ENCODE results near the gene SH2D4B. TPM values are rescaled to one million over a fixed set of nuclear protein-coding genes. Genes with fewer than 3 reads are reported as not detected.

The SH2D4B gene
- total and polyA plus RNA-seq, 10 of the 15 experiments (the other 5 are each of a cell fraction or from before 2014, with no cell fraction given), result 0.04 to 0.21 (median 0.13) TPM; not detected in 5

- RAD21 ChIA-PET (ENCODE audit: unreplicated experiment), result no interaction called here
- intact Hi-C loops (cut with micrococcal nuclease; ENCODE audit: unreplicated experiment), result no loop called here
- CTCF ChIA-PET, result interaction anchor here (1.0 to 2.2 kb wide), 4 partner anchors 14 to 237 kb away, joined by 3 to 8 read pairs (median 6); no protein-coding TSS in a partner anchor
- no peak overlapping the region for H3K4me3 ChIP-seq
- H3K36me3 ChIP-seq (ENCODE audit: control insufficient read depth in 2 of 2, insufficient read depth in 2 of 2, low read length in 1 of 2), result no peaks in the 10 kb centered on the region
- H3K27ac ChIP-seq (ENCODE audit: control insufficient read depth, insufficient read depth), result no peak overlapping the region
- no peaks in the 10 kb centered on the region for H3K9me3 ChIP-seq (replicated peaks; ENCODE audit: control insufficient read depth, insufficient read depth, low read length)
- DNase-seq (ENCODE audit: low read depth, low spot score) (no peak), ATAC-seq (peak; percentile 34; the same call in 2 of the 3 replicates), FAIRE-seq (peak; percentile 31)
- SMC1A ChIA-PET (ENCODE audit: uncharacterized antibody, unreplicated experiment), result no interaction called here
- BruUV-seq (replicated peaks), result no TSS peak
- 9% methylated on average over 6 of the region's 6 CpGs for WGBS (ENCODE audit: insufficient coverage, insufficient replicate concordance, low lambda C conversion rate, missing lambda C conversion rate)
- peak; percentile 48; the same call in 1 of the 2 replicates for TF ChIP-seq ATF2 (IDR thresholded peaks at IDR 0.05; ENCODE audit: low read length)
- TF ChIP-seq PBX3 (IDR thresholded peaks at IDR 0.05; ENCODE audit: insufficient replicate concordance, low read depth, low read length), result no peak
- 0 out of 2 replicates have a peak, but pooled peaks have one; percentile 28 for TF ChIP-seq EED (IDR thresholded peaks at IDR 0.05; ENCODE audit: low read depth)
- no peak for TF ChIP-seq KDM1A (IDR thresholded peaks at IDR 0.05; ENCODE audit: borderline replicate concordance)
- peak; percentile 81 for TF ChIP-seq IRF4 (IDR thresholded peaks at IDR 0.05; ENCODE audit: low read depth, low read length)
- peak; percentile 21; the same call in 1 of the 2 replicates for TF ChIP-seq CREM (IDR thresholded peaks at IDR 0.05; ENCODE audit: low read depth)
- TF ChIP-seq RUNX3 (IDR thresholded peaks at IDR 0.05; ENCODE audit: low read length), result peak; percentile 53
- peak; percentile 95 for TF ChIP-seq JUNB (IDR thresholded peaks at IDR 0.05)
- TF ChIP-seq POU2F2 (IDR thresholded peaks at IDR 0.05; ENCODE audit: borderline replicate concordance, low read depth, low read length), result no peak
- TF ChIP-seq YBX1 (IDR thresholded peaks at IDR 0.05), result no peak
- TF ChIP-seq NFIC (IDR thresholded peaks at IDR 0.05; ENCODE audit: low read depth, low read length), result peak; percentile 51; the same call in 1 of the 2 replicates
- TF ChIP-seq SRF (IDR thresholded peaks at IDR 0.05; ENCODE audit: low read depth in 2 of 2, low read length in 2 of 2), result peak in 1 of 2 experiments; percentile 64; a peak in 2 of 4 replicates
- peak; percentile 75 for TF ChIP-seq TCF7 (IDR thresholded peaks at IDR 0.05; ENCODE audit: borderline replicate concordance)
- peak; percentile 45; the same call in 1 of the 2 replicates for TF ChIP-seq BCL11A (IDR thresholded peaks at IDR 0.05; ENCODE audit: low read depth, low read length)
- TF ChIP-seq PAX5 (IDR thresholded peaks at IDR 0.05; ENCODE audit: borderline replicate concordance, low read depth, low read length), result 0 out of 2 replicates have a peak, but pooled peaks have one; percentile 17
- H3K4me1 ChIP-seq (ENCODE audit: control insufficient read depth, insufficient read depth, low read length), result no peaks in the 10 kb centered on the region
- POLR2A ChIA-PET, result no interaction called here
- no peaks in the 10 kb centered on the region for H4K20me1 ChIP-seq (ENCODE audit: control insufficient read depth, insufficient read depth)
- in situ Hi-C loops (cut with MboI), result no loop called here
- no peak overlapping the region for H2AFZ ChIP-seq (ENCODE audit: control insufficient read depth, low read depth, low read length)
- H3K4me2 ChIP-seq (ENCODE audit: control insufficient read depth, insufficient read depth), result no peak overlapping the region
- H3K79me2 ChIP-seq (ENCODE audit: control insufficient read depth, insufficient read depth, low read length), result no peaks in the 10 kb centered on the region
- H3K27me3 ChIP-seq (replicated peaks in 1 of 2; ENCODE audit: control insufficient read depth in 2 of 2, insufficient read depth in 2 of 2, low read length in 1 of 2), result no peaks in the 10 kb centered on the region
- no peak overlapping the region for H3K9ac ChIP-seq (ENCODE audit: control insufficient read depth, insufficient read depth, low read length)
Observed at GRCh38 chr10:80686734-80687475, 149.2 kb downstream of the SH2D4B start.
